Endothelial cell of umbilical vein (primary cell): ENCODE measurements around the gene INTS6. TPM values are rescaled to one million over a fixed set of nuclear protein-coding genes. Genes with fewer than 3 reads are reported as not detected.

Source experiments
- BruUV-seq: library from RNA; stranded (reverse); fragments of 400-500 nt; replicated peaks from 2 replicates; lab custom pipeline; 2021; lab: Mats Ljungman, UMichigan
- CTCF ChIA-PET: fragments of 300-600, 350-600 bp; sonication (Branson Sonifier 250); formaldehyde crosslinking; loops from one replicate; lab custom pipeline; 2021; ENCODE audit warnings: antibody characterized with exemption, inconsistent platforms; lab: Charles Lee
- POLR2A ChIA-PET: fragments of 300-600, 350-600 bp; sonication (Branson Sonifier 250); formaldehyde crosslinking; loops from one replicate; lab custom pipeline; 2021; ENCODE audit warnings: antibody characterized with exemption, inconsistent platforms; lab: Charles Lee
- DNase-seq: peaks from one replicate; pipeline ENCODE4 v3.0.0-alpha.2; 2011; ENCODE audit warnings: low read depth, low spot score
- FAIRE-seq: peaks from 2 replicates; lab custom pipeline; 2011; peaks lifted over from hg19 to GRCh38; lab: Jason Lieb, UNC
- H2AFZ ChIP-seq: 2 replicates; pipeline ENCODE4 v1.6.0; 2012; ENCODE audit warnings: low read depth, low read length, control low read depth, inconsistent platforms
- H3K27ac ChIP-seq: 2 replicates; pipeline ENCODE4 v1.5.1; 2011; ENCODE audit warnings: low read depth, mild to moderate bottlenecking, control low read depth, low read length, moderate library complexity; ENCODE audit not compliant: insufficient read depth
- H3K27me3 ChIP-seq, 2 experiments: 2 replicates each; pipeline versions ENCODE4 v1.6.0 to v1.6.1; 2011; ENCODE audit warnings: low read length in 2 of 2, mixed read lengths in 1 of 2; ENCODE audit not compliant: control insufficient read depth in 2 of 2, insufficient read depth in 2 of 2
- H3K36me3 ChIP-seq, 2 experiments: 2 replicates in 1 of 2; 3 replicates in 1 of 2; pipeline ENCODE4 v1.5.1; 2011; ENCODE audit warnings: low read length in 2 of 2, mild to moderate bottlenecking in 1 of 2, moderate library complexity in 1 of 2; ENCODE audit not compliant: control insufficient read depth in 2 of 2, insufficient read depth in 2 of 2; ENCODE audit errors: extremely low read depth in 1 of 2
- H3K4me1 ChIP-seq: 3 replicates; pipeline ENCODE4 v1.5.1; 2011; ENCODE audit warnings: mild to moderate bottlenecking, low read length; ENCODE audit not compliant: control insufficient read depth, insufficient read depth; ENCODE audit errors: extremely low read depth
- H3K4me2 ChIP-seq: 2 replicates; pipeline ENCODE4 v1.6.1; 2011; ENCODE audit warnings: low read length, control low read depth, mixed read lengths; ENCODE audit not compliant: insufficient read depth
- H3K4me3 ChIP-seq, 3 experiments: fragments of 200-600 bp in 1 of 3; sonication (generic), shearing (Covaris generic) in 1 of 3; replicated peaks in 1 of 3; 2 replicates each; pipeline ENCODE4 v1.5.1; 2011 to 2016; ENCODE audit warnings: control low read depth in 3 of 3, low read length in 3 of 3, mild to moderate bottlenecking in 2 of 3, inconsistent platforms in 1 of 3, low read depth in 1 of 3, moderate library complexity in 1 of 3; ENCODE audit not compliant: insufficient read depth in 1 of 3
- H3K79me2 ChIP-seq: 2 replicates; pipeline ENCODE4 v1.6.0; 2012; ENCODE audit warnings: low read length, inconsistent platforms; ENCODE audit not compliant: control insufficient read depth, insufficient read depth
- H3K9ac ChIP-seq: replicated peaks from 2 replicates; pipeline ENCODE3; 2011; ENCODE audit warnings: low read length, control low read depth; ENCODE audit not compliant: insufficient read depth; ENCODE audit errors: extremely low read depth
- H3K9me1 ChIP-seq: replicated peaks from 3 replicates; pipeline ENCODE4 v1.6.0; 2011; ENCODE audit warnings: mild to moderate bottlenecking, low read length; ENCODE audit not compliant: control insufficient read depth, insufficient read depth; ENCODE audit errors: extremely low read depth
- H3K9me3 ChIP-seq: replicated peaks from 2 replicates; pipeline ENCODE4 v1.5.1; 2012; ENCODE audit warnings: low read length, inconsistent platforms; ENCODE audit not compliant: control insufficient read depth, insufficient read depth
- H4K20me1 ChIP-seq: replicated peaks from 2 replicates; pipeline ENCODE3; 2011; ENCODE audit warnings: mild to moderate bottlenecking, low read length; ENCODE audit not compliant: control insufficient read depth, insufficient read depth; ENCODE audit errors: extremely low read depth
- EZH2 ChIP-seq: IDR thresholded peaks from 2 replicates; pipeline ENCODE4 v1.6.1; 2012; ENCODE audit warnings: borderline replicate concordance, low read depth, mild to moderate bottlenecking, moderate library complexity, low read length, inconsistent platforms; ENCODE audit not compliant: severe bottlenecking
- FOS ChIP-seq: IDR thresholded peaks from 2 replicates; pipeline ENCODE4 v1.6.1; 2011; ENCODE audit warnings: mild to moderate bottlenecking, low read length, moderate library complexity, borderline replicate concordance; ENCODE audit not compliant: insufficient read depth
- GATA2 ChIP-seq: IDR thresholded peaks from 2 replicates; pipeline ENCODE4 v1.7.0; 2011; ENCODE audit warnings: low read depth, mild to moderate bottlenecking, moderate library complexity, mixed read lengths, low read length; ENCODE audit not compliant: insufficient read length, insufficient read depth
- JUN ChIP-seq: IDR thresholded peaks from 2 replicates; pipeline ENCODE4 v1.6.1; 2011; ENCODE audit warnings: borderline replicate concordance, low read depth; ENCODE audit not compliant: insufficient read length, insufficient read depth
- MYC ChIP-seq: IDR thresholded peaks from one replicate; pipeline ENCODE4 v1.6.1; 2011; ENCODE audit warnings: mild to moderate bottlenecking, low read depth, low read length
- POLR2A ChIP-seq: IDR thresholded peaks from 2 replicates; pipeline ENCODE4 v1.6.1; 2012; ENCODE audit warnings: low read depth, mild to moderate bottlenecking, control low read depth, low read length
- POLR2AphosphoS5 ChIP-seq: IDR thresholded peaks from 2 replicates; pipeline ENCODE4 v1.6.1; 2012; ENCODE audit warnings: low read depth, mild to moderate bottlenecking, control low read depth, low read length, moderate library complexity; ENCODE audit not compliant: insufficient read depth
- dilution Hi-C: fragments of 300-500 bp; cut with MboI; formaldehyde crosslinking; loops from one replicate; pipeline ENCODE4 v1.15.0; 2019; ENCODE audit warnings: low sequenced_read_pairs; ENCODE audit not compliant: extremely low pct_ligation_motif_present
- intact Hi-C: fragments of 100-400 bp; cut with micrococcal nuclease; formaldehyde crosslinking; loops from one replicate; pipeline ENCODE4 v1.10.0; 2022
- polyA plus RNA-seq, 4 experiments: library from polyadenylated mRNA; depleted of rRNA in 3 of 4; stranded (reverse) in 3 of 4; unstranded in 1 of 4; fragments of >200 nt; gene quantifications; 2 replicates each; pipeline versions ENCODE4 v1.2.1 to v1.2.3, GENCODE V29; 2011 to 2012; ENCODE audit warnings: missing spikeins in 1 of 4
- total RNA-seq: library from RNA; stranded (reverse); gene quantifications from 2 replicates; pipeline ENCODE4 v1.2.3, GENCODE V29; 2021
- TF ChIP-seq, protein P1 (sequence below), 2 donors: IDR thresholded peaks; 1 replicate in 1 of 2; 2 replicates in 1 of 2; pipeline ENCODE4 v1.5.1; 2011; ENCODE audit warnings: low read length in 2 of 2, mild to moderate bottlenecking in 2 of 2, moderate library complexity in 2 of 2, control low read depth in 1 of 2, inconsistent platforms in 1 of 2, low read depth in 1 of 2; ENCODE audit not compliant: insufficient read depth in 1 of 2; ENCODE audit errors: extremely low read depth in 1 of 2
- TF ChIP-seq, protein P2 (sequence below): IDR thresholded peaks from 2 replicates; pipeline ENCODE4 v1.6.1; 2011; ENCODE audit not compliant: insufficient read depth, insufficient read length

The INTS6 gene
- total and polyA plus RNA-seq, 2 donors (not counting 3 experiments of a cell fraction or from before 2014, with no cell fraction given): 9.5 to 45.4 TPM

DNA sequence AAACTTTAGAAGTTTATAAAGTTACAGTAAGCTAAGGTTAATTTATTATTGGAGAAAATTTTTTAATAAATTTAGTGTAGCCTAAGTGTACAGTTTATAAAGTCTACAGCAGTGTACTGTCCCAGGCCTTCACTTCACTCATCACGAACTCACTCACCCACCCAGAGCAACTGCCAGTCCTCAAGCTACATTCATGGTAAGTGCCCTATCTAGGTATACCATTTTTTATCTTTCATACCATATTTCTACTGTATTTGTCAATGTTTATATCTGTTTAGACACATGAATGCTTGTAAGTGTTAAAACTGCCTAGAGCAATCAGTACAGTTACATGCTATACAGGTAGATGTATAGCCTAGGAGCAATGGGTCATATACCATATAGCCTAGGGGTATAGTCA is 12.5 kb downstream of the INTS6 start:
- DNase-seq (no peak), FAIRE-seq (no peak)
- peaks cover 2% of the 10 kb centered on the region for H3K9me1 ChIP-seq
- no peak overlapping the region for H3K27ac ChIP-seq
- H3K9ac ChIP-seq: no peak overlapping the region
- H3K27me3 ChIP-seq: no peaks in the 10 kb centered on the region
- POLR2A ChIA-PET: interaction anchor here (2.7 to 5.0 kb wide), 2 partner anchors 13 kb away, joined by 16 to 27 read pairs; partner anchors contain the start of gene INTS6
- no peaks in the 10 kb centered on the region for H3K36me3 ChIP-seq
- no peak overlapping the region for H2AFZ ChIP-seq
- no peak overlapping the region for H3K4me2 ChIP-seq
- H3K79me2 ChIP-seq: no peaks in the 10 kb centered on the region
- TF ChIP-seq JUN (no peak), EZH2 (no peak), FOS (no peak), GATA2 (no peak), POLR2AphosphoS5 (no peak), POLR2A (no peak), MYC (no peak)
- TF ChIP-seq, protein P1, sequence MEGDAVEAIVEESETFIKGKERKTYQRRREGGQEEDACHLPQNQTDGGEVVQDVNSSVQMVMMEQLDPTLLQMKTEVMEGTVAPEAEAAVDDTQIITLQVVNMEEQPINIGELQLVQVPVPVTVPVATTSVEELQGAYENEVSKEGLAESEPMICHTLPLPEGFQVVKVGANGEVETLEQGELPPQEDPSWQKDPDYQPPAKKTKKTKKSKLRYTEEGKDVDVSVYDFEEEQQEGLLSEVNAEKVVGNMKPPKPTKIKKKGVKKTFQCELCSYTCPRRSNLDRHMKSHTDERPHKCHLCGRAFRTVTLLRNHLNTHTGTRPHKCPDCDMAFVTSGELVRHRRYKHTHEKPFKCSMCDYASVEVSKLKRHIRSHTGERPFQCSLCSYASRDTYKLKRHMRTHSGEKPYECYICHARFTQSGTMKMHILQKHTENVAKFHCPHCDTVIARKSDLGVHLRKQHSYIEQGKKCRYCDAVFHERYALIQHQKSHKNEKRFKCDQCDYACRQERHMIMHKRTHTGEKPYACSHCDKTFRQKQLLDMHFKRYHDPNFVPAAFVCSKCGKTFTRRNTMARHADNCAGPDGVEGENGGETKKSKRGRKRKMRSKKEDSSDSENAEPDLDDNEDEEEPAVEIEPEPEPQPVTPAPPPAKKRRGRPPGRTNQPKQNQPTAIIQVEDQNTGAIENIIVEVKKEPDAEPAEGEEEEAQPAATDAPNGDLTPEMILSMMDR (IDR thresholded peaks at IDR 0.05; ENCODE audit: extremely low read depth in 1 of 2, insufficient read depth in 1 of 2, low read depth in 1 of 2, low read length in 2 of 2): no peak
- TF ChIP-seq, protein P2, sequence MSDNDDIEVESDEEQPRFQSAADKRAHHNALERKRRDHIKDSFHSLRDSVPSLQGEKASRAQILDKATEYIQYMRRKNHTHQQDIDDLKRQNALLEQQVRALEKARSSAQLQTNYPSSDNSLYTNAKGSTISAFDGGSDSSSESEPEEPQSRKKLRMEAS: no peak
- dilution Hi-C loops (no loop called here), intact Hi-C loops (no loop called here)
- H3K4me1 ChIP-seq: no peaks in the 10 kb centered on the region
- H4K20me1 ChIP-seq: no peaks in the 10 kb centered on the region
- CTCF ChIA-PET: interaction anchor here (0.9 to 1.0 kb wide), 2 partner anchors 45 to 357 kb away, joined by 3 to 4 read pairs; no protein-coding TSS in a partner anchor
- H3K4me3 ChIP-seq: no peak overlapping the region
- no TSS peak for BruUV-seq
- H3K9me3 ChIP-seq: no peaks in the 10 kb centered on the region
